Esophagus squamous epithelium (tissue), 4 donors: ENCODE data around the gene FDX1.

Source experiments
- POLR2A ChIP-seq, 4 donors: fragments of 450-650 bp; IDR thresholded peaks; one replicate each; pipeline ENCODE4 v1.6.1; 2017; ENCODE audit warnings: antibody characterized with exemption in 4 of 4, mild to moderate bottlenecking in 4 of 4, moderate library complexity in 3 of 4
- TF ChIP-seq, protein P1 (sequence below), 6 experiments: fragments of 450-650 bp in 4 of 6; fragments of 200-600 bp in 2 of 6; sonication (generic) in 2 of 6; IDR thresholded peaks; one replicate each; pipeline ENCODE4 v1.5.1; 2016 to 2019; ENCODE audit warnings: antibody characterized with exemption in 6 of 6, mild to moderate bottlenecking in 4 of 6, moderate library complexity in 4 of 6

DNA sequence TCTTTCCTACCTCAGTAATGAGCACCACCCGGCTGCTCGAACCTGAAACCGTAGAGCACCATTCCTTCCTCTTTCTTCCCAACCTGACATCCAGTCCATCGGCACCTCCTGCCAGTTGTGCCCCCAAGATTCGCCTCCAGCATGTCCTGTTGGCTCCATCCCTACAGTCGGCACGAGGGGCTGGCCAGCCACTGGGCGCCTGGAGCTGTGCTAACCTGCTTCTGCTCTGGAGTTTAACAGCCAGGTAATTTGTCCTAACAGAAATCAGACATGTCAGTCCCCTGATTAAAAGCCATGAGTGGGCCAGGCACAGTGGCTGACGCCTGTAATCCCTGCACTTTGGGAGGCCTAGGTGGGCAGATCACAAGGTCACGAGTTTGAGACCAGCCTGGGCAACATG lies 16.8 kb downstream of the FDX1 start:
- TF ChIP-seq, protein P1, sequence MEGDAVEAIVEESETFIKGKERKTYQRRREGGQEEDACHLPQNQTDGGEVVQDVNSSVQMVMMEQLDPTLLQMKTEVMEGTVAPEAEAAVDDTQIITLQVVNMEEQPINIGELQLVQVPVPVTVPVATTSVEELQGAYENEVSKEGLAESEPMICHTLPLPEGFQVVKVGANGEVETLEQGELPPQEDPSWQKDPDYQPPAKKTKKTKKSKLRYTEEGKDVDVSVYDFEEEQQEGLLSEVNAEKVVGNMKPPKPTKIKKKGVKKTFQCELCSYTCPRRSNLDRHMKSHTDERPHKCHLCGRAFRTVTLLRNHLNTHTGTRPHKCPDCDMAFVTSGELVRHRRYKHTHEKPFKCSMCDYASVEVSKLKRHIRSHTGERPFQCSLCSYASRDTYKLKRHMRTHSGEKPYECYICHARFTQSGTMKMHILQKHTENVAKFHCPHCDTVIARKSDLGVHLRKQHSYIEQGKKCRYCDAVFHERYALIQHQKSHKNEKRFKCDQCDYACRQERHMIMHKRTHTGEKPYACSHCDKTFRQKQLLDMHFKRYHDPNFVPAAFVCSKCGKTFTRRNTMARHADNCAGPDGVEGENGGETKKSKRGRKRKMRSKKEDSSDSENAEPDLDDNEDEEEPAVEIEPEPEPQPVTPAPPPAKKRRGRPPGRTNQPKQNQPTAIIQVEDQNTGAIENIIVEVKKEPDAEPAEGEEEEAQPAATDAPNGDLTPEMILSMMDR (IDR thresholded peaks at IDR 0.05), result no peak
- TF ChIP-seq POLR2A (IDR thresholded peaks at IDR 0.05), result no peak
